SK-N-SH (cell line): Measurements from ENCODE around the gene UBQLN3. TPM values are rescaled to one million over a fixed set of nuclear protein-coding genes. Genes with fewer than 3 reads are reported as not detected.

Experiments used
- CTCF ChIA-PET: fragments of 300-600, 350-600 bp; formaldehyde crosslinking; extraction: SDS; loops from one replicate; lab custom pipeline; 2021; lab: Yijun Ruan, JAX
- POLR2A ChIA-PET: fragments of 350-600 bp; sonication (Branson Sonifier 250); formaldehyde crosslinking; extraction: SDS; loops from one replicate; lab custom pipeline; 2020; ENCODE audit warnings: antibody characterized with exemption, inconsistent platforms; lab: Yijun Ruan, JAX
- DNase-seq: peaks from one replicate; pipeline ENCODE4 v3.0.0; 2012
- H2AFZ ChIP-seq: fragments of 200-600 bp; sonication (generic); 2 replicates; pipeline ENCODE4 v1.8.1; 2016; ENCODE audit warnings: antibody characterized with exemption, mild to moderate bottlenecking, low read depth
- H3F3A ChIP-seq: fragments of 200-600 bp; sonication (generic); replicated peaks from 2 replicates; pipeline ENCODE3; 2016; ENCODE audit warnings: antibody characterized with exemption, mild to moderate bottlenecking; ENCODE audit not compliant: insufficient read depth
- H3K27ac ChIP-seq, 2 experiments: fragments of 200-500 bp in 1 of 2; fragments of 200-600 bp in 1 of 2; sonication (Bioruptor generic) in 1 of 2; sonication (generic), shearing (Covaris generic) in 1 of 2; 2 replicates each; pipeline versions ENCODE4 v1.5.1 to v1.6.1; 2014 to 2016; ENCODE audit warnings: low read depth in 2 of 2, inconsistent platforms in 1 of 2, low read length in 1 of 2, mild to moderate bottlenecking in 1 of 2, mixed read lengths in 1 of 2
- H3K27me3 ChIP-seq: fragments of 200-600 bp; sonication (generic), shearing (Covaris generic); 2 replicates; pipeline ENCODE4 v1.6.1; 2016; ENCODE audit warnings: mixed run types; ENCODE audit not compliant: insufficient read depth
- H3K36me3 ChIP-seq, 2 experiments: fragments of 200-500 bp in 1 of 2; fragments of 200-600 bp in 1 of 2; sonication (Bioruptor generic) in 1 of 2; sonication (generic) in 1 of 2; replicated peaks in 1 of 2; 2 replicates each; pipeline versions ENCODE3 to v1.5.1; 2014 to 2016; ENCODE audit warnings: low read length in 1 of 2, mild to moderate bottlenecking in 1 of 2; ENCODE audit not compliant: insufficient read depth in 2 of 2, control insufficient read depth in 1 of 2
- H3K4me1 ChIP-seq, 2 experiments: fragments of 200-500 bp in 1 of 2; fragments of 200-600 bp in 1 of 2; sonication (Bioruptor generic) in 1 of 2; sonication (generic), shearing (Covaris generic) in 1 of 2; 2 replicates each; pipeline versions ENCODE4 v1.5.1 to v1.6.1; 2014 to 2016; ENCODE audit warnings: low read depth in 1 of 2, low read length in 1 of 2, mixed run types in 1 of 2; ENCODE audit not compliant: insufficient read depth in 2 of 2, control insufficient read depth in 1 of 2
- H3K4me2 ChIP-seq: fragments of 200-600 bp; sonication (generic), shearing (Covaris generic); 2 replicates; pipeline ENCODE4 v1.6.1; 2017; ENCODE audit warnings: mixed run types
- H3K4me3 ChIP-seq, 2 experiments: fragments of 200-500 bp in 1 of 2; fragments of 200-600 bp in 1 of 2; sonication (Bioruptor generic) in 1 of 2; sonication (generic), shearing (Covaris generic) in 1 of 2; 2 replicates each; pipeline versions ENCODE4 v1.5.1 to v1.8.1; 2014 to 2016; ENCODE audit warnings: low read depth in 2 of 2, inconsistent platforms in 1 of 2, low read length in 1 of 2, mild to moderate bottlenecking in 1 of 2, mixed read lengths in 1 of 2, moderate library complexity in 1 of 2
- H3K79me2 ChIP-seq: fragments of 200-600 bp; sonication (generic); 2 replicates; pipeline ENCODE4 v1.8.1; 2017; ENCODE audit warnings: mild to moderate bottlenecking; ENCODE audit not compliant: insufficient read depth
- H3K9ac ChIP-seq: fragments of 200-600 bp; sonication (generic); 2 replicates; pipeline ENCODE4 v1.6.1; 2017; ENCODE audit warnings: mixed run types
- H3K9me2 ChIP-seq: fragments of 200-600 bp; sonication (generic); 2 replicates; pipeline ENCODE4 v1.6.1; 2017; ENCODE audit warnings: mixed run types
- H3K9me3 ChIP-seq: fragments of 200-600 bp; sonication (generic); 2 replicates; pipeline ENCODE4 v1.6.1; 2017; ENCODE audit warnings: mixed run types, mild to moderate bottlenecking, moderate library complexity
- H4K20me1 ChIP-seq: fragments of 200-600 bp; sonication (generic); 2 replicates; pipeline ENCODE4 v1.6.1; 2017; ENCODE audit warnings: mild to moderate bottlenecking, mixed run types; ENCODE audit not compliant: insufficient read depth
- CTCF ChIP-seq: fragments of 200-600 bp; sonication (generic); IDR thresholded peaks from 2 replicates; pipeline ENCODE4 v1.6.1; 2017; ENCODE audit warnings: antibody characterized with exemption, mild to moderate bottlenecking, moderate library complexity
- ELF1 ChIP-seq: IDR thresholded peaks from 2 replicates; pipeline ENCODE4 v1.4.0; 2012
- FOSL2 ChIP-seq: IDR thresholded peaks from 2 replicates; pipeline ENCODE4 v1.4.0; 2012; ENCODE audit warnings: low read depth, mild to moderate bottlenecking, moderate library complexity, borderline replicate concordance
- POLR2AphosphoS5 ChIP-seq: IDR thresholded peaks from 2 replicates; pipeline ENCODE4 v1.6.1; 2012; ENCODE audit warnings: low read depth, low read length
- SIN3A ChIP-seq: IDR thresholded peaks from 2 replicates; pipeline ENCODE4 v1.6.1; 2012; ENCODE audit warnings: low read depth, mild to moderate bottlenecking, low read length, moderate library complexity, borderline replicate concordance
- TCF12 ChIP-seq: IDR thresholded peaks from 2 replicates; pipeline ENCODE4 v1.4.0; 2012
- TEAD4 ChIP-seq: IDR thresholded peaks from 2 replicates; pipeline ENCODE4 v1.4.0; 2012; ENCODE audit warnings: mild to moderate bottlenecking, borderline replicate concordance; ENCODE audit not compliant: insufficient read depth
- YY1 ChIP-seq: IDR thresholded peaks from 2 replicates; pipeline ENCODE4 v1.4.0; 2012; ENCODE audit warnings: low read depth, mild to moderate bottlenecking
- WGBS: methylation state at CpG from one replicate; pipeline ENCODE4 v1.1.6; 2017; ENCODE audit warnings: low lambda C conversion rate; 5-methylcytosine and 5-hydroxymethylcytosine counted together
- polyA plus RNA-seq, 3 experiments: library from polyadenylated mRNA; depleted of rRNA; stranded (reverse); fragments of >200 nt; gene quantifications; 2 replicates each; pipeline ENCODE4 v1.2.3, GENCODE V29; 2012
- TF ChIP-seq, protein P1 (sequence below): IDR thresholded peaks from 2 replicates; pipeline ENCODE4 v1.6.1; 2012; ENCODE audit warnings: mild to moderate bottlenecking, low read depth, low read length, moderate library complexity

UBQLN3 gene
- polyA plus RNA-seq, 1 of the 3 experiments (the other 2 are of a cell fraction) = not detected

DNA sequence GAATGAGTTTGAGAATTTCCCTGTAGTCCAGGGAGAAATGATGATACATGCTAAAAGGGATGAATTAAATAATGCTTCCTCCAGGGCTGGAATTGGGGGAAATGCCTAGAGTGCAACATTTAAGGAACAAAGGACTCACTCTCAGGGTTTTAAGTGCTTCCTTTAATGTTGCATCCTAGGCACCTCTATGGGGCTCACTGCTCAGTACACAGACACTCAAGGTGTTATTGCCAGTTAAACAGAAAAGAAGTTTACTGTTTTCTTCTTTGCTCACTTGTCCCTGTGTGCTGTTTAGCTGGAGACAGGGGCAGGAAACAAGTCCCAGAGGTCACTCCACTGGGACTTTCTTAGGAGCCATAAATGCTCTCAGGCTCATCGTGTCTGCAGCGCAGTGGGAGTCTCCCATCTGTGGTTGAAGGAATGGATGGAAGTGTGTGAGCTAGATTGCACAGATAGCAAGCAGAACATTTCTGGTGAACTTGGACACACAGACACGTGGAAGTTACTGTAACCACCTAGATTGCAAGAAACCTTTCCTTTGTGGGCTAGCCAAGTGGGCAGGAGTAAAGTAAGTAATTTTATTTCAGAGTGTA lies 46.9 kb upstream of the UBQLN3 start:
- no peaks in the 10 kb centered on the region for H3K36me3 ChIP-seq
- TF ChIP-seq TCF12 (no peak), ELF1 (no peak), POLR2AphosphoS5 (no peak), YY1 (no peak), CTCF (no peak), SIN3A (no peak), FOSL2 (no peak)
- TF ChIP-seq, protein P1, sequence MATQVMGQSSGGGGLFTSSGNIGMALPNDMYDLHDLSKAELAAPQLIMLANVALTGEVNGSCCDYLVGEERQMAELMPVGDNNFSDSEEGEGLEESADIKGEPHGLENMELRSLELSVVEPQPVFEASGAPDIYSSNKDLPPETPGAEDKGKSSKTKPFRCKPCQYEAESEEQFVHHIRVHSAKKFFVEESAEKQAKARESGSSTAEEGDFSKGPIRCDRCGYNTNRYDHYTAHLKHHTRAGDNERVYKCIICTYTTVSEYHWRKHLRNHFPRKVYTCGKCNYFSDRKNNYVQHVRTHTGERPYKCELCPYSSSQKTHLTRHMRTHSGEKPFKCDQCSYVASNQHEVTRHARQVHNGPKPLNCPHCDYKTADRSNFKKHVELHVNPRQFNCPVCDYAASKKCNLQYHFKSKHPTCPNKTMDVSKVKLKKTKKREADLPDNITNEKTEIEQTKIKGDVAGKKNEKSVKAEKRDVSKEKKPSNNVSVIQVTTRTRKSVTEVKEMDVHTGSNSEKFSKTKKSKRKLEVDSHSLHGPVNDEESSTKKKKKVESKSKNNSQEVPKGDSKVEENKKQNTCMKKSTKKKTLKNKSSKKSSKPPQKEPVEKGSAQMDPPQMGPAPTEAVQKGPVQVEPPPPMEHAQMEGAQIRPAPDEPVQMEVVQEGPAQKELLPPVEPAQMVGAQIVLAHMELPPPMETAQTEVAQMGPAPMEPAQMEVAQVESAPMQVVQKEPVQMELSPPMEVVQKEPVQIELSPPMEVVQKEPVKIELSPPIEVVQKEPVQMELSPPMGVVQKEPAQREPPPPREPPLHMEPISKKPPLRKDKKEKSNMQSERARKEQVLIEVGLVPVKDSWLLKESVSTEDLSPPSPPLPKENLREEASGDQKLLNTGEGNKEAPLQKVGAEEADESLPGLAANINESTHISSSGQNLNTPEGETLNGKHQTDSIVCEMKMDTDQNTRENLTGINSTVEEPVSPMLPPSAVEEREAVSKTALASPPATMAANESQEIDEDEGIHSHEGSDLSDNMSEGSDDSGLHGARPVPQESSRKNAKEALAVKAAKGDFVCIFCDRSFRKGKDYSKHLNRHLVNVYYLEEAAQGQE = no peak
- TF ChIP-seq, all 33 proteins: peak for 0
- Histone ChIP-seq H3K79me2 (no peaks in the 10 kb centered on the region; the same call in 1 of the 2 replicates), H3K4me1 (no peaks in the 10 kb centered on the region), H3K9me2 (no peaks in the 10 kb centered on the region), H3K27ac (no peak overlapping the region), H4K20me1 (no peaks in the 10 kb centered on the region), H2AFZ (no peak overlapping the region), H3K4me2 (no peak overlapping the region), H3K9me3 (no peaks in the 10 kb centered on the region), H3K27me3 (peaks cover 16% of the 10 kb centered on the region; the same call in 1 of the 2 replicates), H3K9ac (no peak overlapping the region), H3K4me3 (no peak overlapping the region), H3F3A (no peaks in the 10 kb centered on the region)
- ChIA-PET POLR2A (no interaction called here), CTCF (interaction anchor here (1.0 kb wide), 1 partner anchor 81 kb away, joined by 3 read pairs; no protein-coding TSS in a partner anchor)
- no peak for DNase-seq
- 8% methylated on average over 2 of the region's 3 CpGs for WGBS

DNA sequence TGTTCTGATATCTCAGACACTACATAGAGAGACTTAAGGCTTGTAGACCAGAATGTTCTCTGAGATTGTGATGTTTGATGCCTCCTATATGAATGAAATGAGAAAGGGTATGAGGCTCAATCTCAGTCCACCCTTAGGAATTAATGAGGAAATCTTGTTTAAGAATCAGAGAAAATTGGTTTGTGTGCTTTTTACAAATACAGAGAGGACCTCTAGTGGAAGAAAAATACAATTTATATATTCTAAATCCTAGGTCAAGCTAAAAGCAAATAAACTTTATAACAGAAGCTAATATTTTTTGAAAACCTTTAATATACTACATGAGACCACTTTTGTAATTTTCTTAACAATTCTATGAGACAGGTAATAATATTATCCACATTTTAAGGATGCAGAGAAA lies 43.6 kb upstream of the UBQLN3 start:
- Histone ChIP-seq H3K9ac (no peak overlapping the region), H4K20me1 (no peaks in the 10 kb centered on the region), H3K36me3 (no peaks in the 10 kb centered on the region), H3K4me1 (no peaks in the 10 kb centered on the region), H2AFZ (no peak overlapping the region), H3K9me3 (no peaks in the 10 kb centered on the region), H3K4me3 (no peak overlapping the region), H3K9me2 (no peaks in the 10 kb centered on the region), H3K4me2 (no peak overlapping the region), H3K79me2 (no peaks in the 10 kb centered on the region; the same call in 1 of the 2 replicates), H3K27me3 (no peaks in the 10 kb centered on the region), H3K27ac (no peak overlapping the region), H3F3A (no peaks in the 10 kb centered on the region)
- CTCF ChIA-PET = no interaction called here
- POLR2A ChIA-PET = no interaction called here
- DNase-seq = no peak
- TF ChIP-seq TEAD4 (no peak), CTCF (peak; percentile 42)
